GM23338 (cell line): ENCODE results near the gene AHI1.

ENCODE experiments used
- CREB1 ChIP-seq: fragments of 250-450 bp; sonication (Bioruptor Pico); IDR thresholded peaks from 2 replicates; pipeline ENCODE4 v1.5.0; 2020; ENCODE audit warnings: low read depth, mild to moderate bottlenecking, moderate library complexity
- CTCF ChIP-seq, 2 experiments: fragments of 200-600 bp in 1 of 2; sonication (generic) in 1 of 2; conservative IDR thresholded peaks; 2 replicates each; pipeline versions ENCODE4 v1.5.1 to v1.6.1; 2016 to 2017; ENCODE audit warnings: antibody characterized with exemption in 2 of 2, low read depth in 2 of 2, mild to moderate bottlenecking in 2 of 2, moderate library complexity in 1 of 2
- EZH2 ChIP-seq: fragments of 200-600 bp; sonication (generic); IDR thresholded peaks from one replicate; pipeline ENCODE4 v1.8.0; 2017; ENCODE audit warnings: antibody characterized with exemption, mild to moderate bottlenecking, low read depth; ENCODE audit not compliant: unreplicated experiment
- EZH2phosphoT487 ChIP-seq: fragments of 200-600 bp; sonication (generic); IDR thresholded peaks from one replicate; pipeline ENCODE4 v1.8.1; 2018; ENCODE audit warnings: antibody characterized with exemption; ENCODE audit not compliant: unreplicated experiment
- JUNB ChIP-seq: IDR thresholded peaks from one replicate; pipeline ENCODE4 v1.6.1; 2016; ENCODE audit warnings: antibody characterized with exemption; ENCODE audit not compliant: unreplicated experiment
- POLR2AphosphoS5 ChIP-seq: IDR thresholded peaks from 2 replicates; pipeline ENCODE4 v1.6.1; 2016; ENCODE audit warnings: antibody characterized with exemption, low read depth
- REST ChIP-seq: IDR thresholded peaks from one replicate; pipeline ENCODE4 v1.6.1; 2018; ENCODE audit warnings: antibody characterized with exemption; ENCODE audit not compliant: unreplicated experiment
- STAT1 ChIP-seq: IDR thresholded peaks from one replicate; pipeline ENCODE4 v1.6.1; 2016; ENCODE audit warnings: antibody characterized with exemption; ENCODE audit not compliant: unreplicated experiment
- ZNF462 ChIP-seq: fragments of 250-450 bp; sonication (Bioruptor Pico); IDR thresholded peaks from 2 replicates; pipeline ENCODE4 v1.5.0; 2020; ENCODE audit warnings: mild to moderate bottlenecking, moderate library complexity

- TF ChIP-seq CTCF (conservative IDR thresholded peaks at IDR 0.05; ENCODE audit: low read depth in 2 of 2) (peak; percentile 69 to 83), EZH2phosphoT487 (no peak), EZH2 (no peak), REST (no peak), CREB1 (no peak), POLR2AphosphoS5 (no peak), JUNB (no peak), ZNF462 (no peak), STAT1 (no peak)
These were observed 38.5 kb upstream of the AHI1 start for GRCh38 chr6:135535989-135536414.
